T1000 (cell line): ENCODE data around the gene MAP3K5.

Experiments used
- DNase-seq: peaks from one replicate; lab custom pipeline; 2025; ENCODE audit warnings: mixed read lengths; lab: John Stamatoyannopoulos, UW

Gene MAP3K5

DNA sequence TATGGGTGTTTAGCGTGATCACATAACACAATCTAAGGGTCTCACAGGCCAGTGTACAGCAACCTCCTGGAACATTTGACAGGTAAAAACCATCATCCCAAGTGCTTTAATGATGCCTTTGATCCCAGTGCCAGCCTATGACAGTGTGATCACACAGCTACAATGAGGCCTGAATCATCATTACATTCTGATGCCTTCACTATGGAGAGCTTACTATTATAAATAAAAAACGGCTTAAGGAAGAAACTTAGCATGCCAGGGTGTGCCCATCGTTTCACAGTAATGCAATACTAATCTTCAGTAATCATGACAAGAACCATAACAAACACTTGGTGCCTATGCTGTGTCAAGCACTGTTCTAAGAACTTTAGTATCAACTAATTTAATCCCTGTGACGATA is 253.4 kb downstream of the MAP3K5 start:
- no peak for DNase-seq

DNA sequence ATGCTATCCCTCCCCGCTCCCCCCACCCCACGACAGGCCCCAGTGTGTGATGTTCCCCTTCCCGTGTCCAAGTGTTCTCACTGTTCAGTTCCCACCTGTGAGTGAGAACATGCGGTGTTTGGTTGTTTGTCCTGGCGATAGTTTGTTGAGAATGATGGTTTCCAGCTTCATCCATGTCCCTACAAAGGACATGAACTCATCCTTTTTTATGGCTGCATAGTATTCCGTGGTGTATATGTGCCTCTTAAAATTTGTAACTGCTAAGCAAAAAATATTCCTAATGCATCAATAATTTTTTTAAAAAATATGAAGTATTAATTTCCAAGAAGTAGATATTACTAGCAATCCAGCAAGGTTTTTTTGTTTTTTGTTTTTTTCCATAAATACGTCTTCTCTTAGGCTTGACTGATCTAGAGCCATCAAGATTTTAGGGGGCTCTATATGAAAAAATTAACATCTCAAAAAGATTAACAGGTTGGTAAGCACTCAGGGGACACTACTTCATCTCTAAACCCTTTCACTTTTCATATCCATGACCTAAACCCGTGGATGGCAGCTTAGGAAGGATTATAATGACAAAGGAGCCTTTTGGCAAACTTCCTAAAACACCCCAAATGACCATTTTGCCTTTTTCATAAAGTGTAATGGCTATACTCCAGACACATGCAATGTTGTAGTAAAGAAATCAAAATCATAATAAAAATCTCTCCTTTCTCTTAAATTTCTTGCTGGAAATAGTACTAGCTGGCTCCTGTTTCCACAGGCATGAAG is 256.2 kb downstream of the MAP3K5 start:
- no peak for DNase-seq

DNA sequence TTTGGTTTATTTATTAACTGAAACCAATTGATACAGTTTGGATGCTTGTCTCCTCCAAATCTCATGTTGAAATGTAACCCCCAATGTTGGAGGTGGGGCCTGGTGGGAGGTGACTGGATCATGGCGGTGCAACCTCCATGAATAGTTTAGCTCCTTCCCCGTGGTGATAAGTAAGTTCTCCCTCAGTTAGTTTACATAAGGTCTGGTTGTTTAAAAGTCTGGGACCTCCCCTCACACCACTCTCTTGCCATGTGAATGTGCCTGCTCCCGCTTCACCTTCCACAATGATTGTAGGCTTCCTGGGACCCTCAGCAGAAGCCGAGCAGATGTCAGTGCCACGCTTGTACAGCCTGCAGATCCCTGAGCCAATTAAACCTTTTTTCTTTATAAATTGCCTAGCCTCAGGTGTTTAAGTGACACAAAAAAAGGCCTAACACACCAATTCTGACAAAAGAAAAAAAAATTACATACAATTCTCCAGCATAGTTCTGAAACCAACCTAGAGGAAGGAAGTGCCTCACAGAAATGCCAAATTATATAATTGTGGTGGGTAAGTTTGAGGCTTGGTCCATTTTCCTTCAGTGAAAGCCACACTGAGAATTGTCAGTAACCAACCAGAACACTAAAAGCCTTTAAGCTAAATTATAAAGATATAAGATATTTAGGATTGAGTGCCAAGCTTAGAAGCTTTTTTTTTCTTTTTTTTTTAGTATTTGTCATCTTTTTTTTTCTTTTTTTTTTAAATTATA is 257.1 kb downstream of the MAP3K5 start:
- DNase-seq = no peak

DNA sequence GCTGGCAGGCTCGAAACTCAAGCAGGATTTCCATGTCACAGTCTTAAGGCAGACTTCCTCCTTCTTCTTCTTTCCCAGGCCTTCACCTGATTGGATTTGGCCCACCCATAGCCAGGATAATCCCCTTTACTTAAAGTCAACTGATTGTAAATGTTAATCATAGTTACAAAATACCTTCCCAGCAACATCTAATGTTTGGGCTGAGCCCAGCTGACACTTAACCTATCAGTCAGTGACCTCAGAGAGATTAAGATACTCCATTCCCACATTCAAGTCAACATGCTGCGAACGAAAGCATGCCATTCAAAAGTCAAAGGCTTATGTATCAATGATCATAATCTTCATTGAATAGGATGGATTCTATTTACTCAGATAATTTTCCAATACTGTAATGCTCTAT is 258.0 kb downstream of the MAP3K5 start:
- no peak for DNase-seq

DNA sequence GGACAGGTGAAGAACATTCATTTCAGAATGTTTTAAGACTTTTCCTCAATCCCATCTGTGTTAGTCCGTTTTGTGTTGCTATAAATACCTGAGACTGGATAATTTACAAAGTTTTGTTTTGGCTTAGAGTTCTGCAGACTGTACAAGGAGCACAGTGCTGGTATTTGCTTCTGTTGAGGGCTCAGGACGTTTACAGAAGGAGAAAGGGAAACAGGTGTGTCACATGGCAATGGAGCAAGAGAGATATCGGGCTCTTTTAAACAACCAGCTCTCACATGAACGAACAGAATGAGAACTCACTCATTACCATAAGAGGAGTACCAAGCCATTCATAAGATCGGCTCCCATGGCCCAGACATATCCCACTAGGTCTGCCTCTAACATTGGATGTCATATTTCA is 258.8 kb downstream of the MAP3K5 start:
- DNase-seq = no peak

DNA sequence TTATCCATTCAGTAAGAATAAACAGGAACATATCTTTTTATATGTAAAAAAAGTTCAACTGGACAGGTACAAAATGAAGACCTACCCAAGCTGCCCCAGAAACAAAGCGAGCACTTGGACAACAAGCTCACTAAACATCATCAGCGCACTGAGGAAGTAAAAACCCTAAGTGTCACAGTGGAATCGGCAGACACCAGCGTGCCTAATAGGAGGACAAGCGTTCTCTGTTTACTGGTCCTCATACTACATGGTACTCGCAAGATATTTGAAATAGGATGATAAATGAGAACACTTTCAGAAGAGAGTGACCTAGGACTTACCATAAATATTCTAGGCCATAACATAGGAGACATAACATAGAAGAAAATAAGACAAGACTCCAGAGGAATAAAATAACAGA is 260.2 kb downstream of the MAP3K5 start:
- DNase-seq = no peak

DNA sequence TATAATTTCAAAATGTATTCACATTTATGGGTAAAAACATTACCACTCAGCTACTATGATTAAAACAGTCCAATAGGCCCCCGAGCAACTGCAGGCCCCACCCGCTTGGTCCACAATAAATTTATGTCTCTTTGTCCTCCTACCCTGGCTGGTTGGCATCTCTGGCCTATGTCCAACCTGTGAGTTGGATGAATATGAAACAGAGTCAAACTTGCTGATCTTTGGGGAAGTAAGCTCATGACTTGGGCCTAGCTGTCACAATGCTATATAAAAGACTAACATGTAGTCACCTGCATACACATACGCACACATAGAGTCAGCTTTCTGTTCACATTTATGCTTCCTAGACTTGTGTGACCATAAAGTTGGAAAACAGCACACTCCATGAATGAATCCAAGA is 262.6 kb downstream of the MAP3K5 start:
- no peak for DNase-seq

DNA sequence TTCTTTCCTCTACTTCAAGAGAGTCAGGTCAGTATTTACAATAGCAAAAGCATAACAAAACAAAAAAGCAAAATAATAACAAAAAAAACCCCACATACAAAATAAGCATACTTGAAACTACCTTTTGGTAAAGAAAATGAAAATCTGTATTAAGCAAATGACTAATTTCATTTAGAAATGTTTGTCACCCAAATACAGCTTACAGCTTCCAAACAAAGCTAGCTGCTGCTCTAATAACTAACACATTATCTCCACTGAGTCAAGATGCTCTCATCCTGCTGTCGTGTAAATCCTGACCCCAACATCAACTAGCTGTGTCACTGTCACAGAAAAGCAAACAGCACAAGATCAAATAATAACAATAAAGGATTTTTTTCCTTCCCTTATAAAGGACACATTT is 263.8 kb downstream of the MAP3K5 start:
- no peak for DNase-seq

DNA sequence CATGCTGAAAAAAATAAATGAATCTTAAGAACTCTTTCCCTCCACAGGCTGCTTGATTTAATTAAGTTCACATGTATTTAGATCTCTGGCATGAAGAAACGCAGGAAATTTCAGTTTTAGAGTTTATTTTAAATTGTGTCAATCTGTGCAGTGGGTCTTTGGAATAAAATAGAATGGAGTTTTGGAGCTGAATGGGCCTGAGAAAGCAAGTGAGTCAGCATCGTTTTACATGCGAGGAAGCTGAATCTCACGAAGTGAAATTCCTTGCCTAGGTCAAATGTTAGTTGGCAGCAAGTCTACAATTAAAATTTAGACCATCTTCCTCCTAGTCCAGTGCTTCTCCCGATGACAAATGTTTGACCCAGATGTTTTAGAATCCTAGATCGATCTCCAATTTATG is 264.4 kb downstream of the MAP3K5 start:
- DNase-seq = no peak

DNA sequence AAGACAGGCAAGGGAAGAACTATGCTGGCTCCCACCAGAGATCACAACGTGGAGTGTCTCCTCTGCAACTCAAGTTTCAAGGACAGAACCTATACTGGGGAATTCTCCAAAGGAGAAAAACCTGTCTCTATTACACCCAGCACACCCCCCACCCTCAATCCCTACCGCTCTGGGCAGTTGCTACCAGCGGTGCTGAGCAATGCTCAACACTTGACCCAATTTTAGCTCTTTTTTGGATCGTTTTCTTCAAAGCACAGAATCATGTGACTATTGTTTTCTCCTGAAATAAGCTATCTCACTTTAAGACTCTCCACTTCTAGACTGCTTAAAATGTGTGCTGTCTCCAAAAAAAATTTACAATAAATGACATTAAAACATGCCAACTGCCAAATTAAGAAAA is 265.3 kb downstream of the MAP3K5 start:
- no peak for DNase-seq

DNA sequence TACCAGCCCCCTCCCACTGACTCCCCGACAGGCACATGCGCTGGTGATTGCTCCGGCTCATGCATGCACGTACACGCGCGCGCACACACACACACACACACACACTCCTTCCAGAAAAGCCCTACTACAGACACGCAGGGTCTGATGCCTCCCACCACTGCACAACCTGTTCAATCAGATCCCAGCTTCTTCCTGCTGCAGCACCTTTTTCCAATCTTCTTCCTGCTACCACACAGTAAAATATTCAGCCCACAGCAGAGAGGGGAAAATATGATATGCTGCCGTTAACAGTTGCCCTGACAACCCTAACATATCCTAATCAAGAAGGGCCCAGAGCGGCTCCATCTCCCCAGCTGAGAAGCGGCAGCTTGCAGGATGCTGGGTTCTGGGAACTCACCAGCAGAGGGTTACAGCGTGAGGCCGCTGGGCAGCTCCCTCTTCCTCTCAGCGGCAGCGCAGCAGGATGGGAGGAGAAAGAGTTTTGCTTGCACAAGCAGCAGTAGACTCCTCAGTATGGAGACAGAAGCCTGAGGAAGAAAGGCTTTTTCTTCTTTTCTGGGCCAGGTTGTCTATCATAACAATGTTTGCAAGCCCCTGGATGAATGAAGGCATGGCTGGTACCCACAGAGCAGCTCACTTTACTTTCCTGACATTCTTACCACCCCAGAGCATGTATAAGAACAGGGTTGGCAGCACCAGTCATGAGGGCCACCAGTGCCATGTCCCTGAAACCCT is 265.9 kb downstream of the MAP3K5 start:
- no peak for DNase-seq

DNA sequence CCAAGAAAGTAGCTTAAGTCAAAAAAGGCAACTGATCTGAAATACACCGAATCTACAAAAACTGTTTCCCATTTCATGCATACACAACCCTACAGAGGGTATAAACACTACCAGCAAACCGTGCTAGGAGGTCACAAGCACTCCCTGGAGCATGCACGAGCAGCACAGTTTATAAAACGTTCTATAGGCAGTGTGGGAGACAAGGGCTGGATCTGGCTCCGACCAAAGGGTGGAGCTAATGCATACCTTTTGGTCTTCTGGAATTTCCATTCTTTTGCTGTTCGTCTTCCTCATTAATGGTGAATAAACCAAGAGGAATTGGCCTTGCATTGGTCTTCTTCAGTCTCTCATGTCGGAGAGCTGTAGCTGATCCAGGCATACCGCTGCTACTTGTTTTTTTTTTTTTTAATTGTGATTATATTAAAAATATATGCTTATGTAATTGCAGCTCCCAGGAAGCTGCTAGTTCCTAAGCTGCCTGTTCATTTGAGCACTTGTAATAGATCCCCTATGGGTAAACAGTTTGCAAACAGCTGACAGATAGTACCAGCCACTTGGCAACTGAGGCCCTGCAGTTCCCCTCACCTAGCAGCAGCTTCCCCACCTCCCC is 266.6 kb downstream of the MAP3K5 start:
- DNase-seq = no peak

DNA sequence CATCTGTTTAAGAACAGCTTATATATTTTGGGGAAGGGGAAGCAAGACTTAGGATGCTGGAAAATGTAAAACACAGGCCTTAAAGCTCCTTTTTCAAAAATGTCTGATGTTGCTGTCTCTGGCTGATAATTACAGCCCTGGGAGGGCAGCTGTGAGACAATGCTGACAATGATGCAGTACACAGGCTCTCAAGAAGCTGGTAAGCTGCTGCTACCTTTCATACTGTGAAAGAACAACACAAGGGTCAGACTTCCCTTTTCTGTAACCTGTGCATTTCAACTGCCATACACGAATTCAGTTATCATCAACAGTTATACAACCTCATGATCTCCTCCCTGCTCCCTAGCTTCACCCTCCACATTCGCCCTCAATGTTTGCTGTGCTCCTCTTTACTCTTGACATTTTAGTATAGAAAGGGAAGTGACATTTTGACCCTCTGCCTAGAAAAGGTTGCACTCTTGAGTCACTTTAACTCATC is 267.3 kb downstream of the MAP3K5 start:
- DNase-seq = no peak

DNA sequence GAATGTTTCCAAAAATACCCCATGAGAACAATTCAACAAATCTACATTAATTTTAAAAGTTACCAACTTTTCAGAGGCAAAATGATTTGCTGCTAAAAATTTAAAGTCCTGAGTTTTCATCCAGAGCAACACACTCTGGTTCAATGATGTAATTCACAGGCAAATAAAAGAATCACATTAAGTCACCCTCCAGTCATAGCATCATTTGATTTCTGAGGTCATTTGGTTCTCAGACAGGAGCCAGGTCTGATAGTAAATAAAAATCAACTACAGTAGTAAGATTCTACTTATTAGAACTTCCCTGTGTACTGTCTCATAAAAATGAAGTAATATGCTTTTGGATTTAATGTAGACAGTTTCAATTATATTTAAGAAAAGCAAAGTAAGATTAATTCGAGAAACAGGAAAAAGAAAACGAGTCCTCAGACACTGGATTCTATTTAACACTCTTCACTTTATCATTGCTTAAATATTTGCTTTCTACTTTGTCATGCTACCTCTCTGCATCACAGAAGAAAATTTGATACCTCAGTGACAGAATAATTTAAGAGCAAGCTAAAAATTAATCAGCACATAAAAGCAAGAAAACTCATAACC is 267.8 kb downstream of the MAP3K5 start:
- DNase-seq = no peak

DNA sequence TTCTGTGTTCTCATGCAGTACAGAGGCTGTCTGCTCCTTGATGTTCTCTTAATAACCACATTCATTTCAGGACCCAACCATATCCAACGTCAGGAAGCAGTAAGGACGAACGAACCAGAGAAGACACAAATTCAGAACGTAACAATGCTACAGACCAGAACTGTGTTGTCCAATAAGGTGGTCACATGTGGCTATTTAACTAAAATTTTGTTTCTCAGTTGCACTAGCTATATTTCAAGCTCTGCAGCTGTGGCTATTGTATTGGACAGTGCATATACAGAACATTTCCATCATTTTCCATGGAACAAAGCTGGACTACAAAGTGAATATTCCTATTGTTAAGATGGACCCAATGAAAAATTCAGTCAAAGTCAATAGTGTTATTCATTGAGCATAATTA is 269.1 kb downstream of the MAP3K5 start:
- DNase-seq = no peak

DNA sequence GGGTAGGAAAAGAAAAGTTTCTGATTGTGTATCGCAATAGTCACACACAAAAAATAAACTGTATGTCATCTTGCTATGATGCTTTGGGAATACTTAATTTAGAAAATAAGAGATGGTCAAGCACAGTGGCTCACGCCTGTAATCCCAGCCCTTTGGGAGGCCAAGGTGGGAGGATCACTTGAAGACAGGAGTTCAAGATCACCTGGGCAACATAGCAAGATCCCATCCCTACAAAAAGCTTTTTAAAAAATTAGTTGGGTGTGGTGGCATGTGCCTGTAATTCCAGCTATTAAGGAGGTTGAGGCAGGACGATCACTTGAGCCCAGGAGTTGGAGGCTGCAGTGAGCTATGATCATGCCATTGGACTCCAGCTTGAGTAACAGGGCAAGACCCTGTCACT is 269.6 kb downstream of the MAP3K5 start:
- no peak for DNase-seq

DNA sequence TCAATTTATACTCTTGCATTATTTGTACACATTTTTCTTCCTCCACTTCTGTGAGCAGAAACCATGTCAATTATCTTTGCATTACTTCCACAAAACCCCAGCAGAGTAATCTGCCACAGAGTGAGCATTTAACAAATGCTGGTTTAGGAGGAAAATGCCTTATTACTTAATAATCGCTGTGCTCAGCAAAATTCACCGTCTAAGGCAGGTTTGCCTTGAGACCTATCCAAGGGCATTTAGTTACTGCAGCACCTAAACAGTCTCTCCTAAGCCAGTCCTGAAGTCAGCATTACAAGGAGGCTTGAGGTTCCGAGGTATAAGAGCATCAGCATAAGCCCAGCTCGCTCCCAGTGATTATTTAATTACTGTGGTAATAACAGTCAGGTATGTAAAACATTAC is 270.4 kb downstream of the MAP3K5 start:
- DNase-seq = no peak

DNA sequence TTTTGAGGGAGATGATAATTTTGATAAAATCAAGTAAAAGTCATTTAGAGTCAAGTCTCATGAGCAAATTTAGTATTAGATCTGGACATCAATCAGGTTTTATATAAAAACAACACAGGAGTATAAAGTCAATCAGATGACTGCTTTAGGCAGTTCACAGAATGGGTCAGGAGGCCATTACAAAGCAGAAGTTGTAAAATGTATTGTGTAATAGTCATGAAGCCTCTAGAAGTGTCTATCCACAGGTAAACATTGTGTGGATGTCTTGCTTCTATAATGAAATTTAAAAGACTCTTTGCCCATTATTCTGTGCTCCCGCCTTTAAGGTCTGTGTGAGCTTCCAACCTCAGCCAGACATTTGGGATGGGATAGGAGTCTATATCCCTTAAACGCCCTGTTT is 270.9 kb downstream of the MAP3K5 start:
- no peak for DNase-seq

DNA sequence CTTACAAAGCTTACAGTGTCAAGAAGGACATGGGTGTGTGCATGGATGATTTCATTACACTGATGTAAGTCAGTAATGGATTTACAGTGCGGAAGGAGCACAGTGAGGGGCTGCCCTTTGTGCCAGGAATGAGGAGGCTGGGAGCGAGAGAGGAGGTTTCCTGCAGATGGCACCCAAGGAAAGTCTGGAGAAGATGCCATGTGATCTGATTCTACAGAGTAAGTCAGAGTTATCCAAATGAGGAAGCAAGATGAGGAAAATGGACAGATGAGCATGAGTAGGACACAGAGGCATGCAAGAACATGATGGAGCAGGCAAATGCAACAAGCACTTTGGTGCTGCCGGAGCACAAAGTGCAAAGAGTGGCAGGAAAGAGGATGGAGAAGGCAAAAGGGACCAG is 271.8 kb downstream of the MAP3K5 start:
- DNase-seq = no peak

DNA sequence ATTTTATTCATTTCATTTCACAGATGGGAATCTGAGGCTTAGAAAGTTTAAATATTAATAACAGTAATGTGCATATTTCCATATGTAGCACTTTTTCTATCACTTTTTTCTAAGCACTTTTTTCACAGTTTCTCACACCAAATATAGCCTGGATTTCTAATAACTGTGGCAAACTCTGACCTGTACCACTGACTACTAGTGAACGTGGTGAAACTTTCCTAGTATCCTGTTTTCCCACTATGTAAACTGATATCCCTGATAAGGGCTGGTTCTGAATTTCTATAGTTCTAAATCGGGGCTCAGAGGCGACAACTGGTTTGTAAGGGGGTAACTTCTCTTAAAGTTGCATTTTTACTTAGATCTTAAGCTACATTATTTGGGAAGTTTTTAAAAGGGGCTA is 274.7 kb downstream of the MAP3K5 start:
- DNase-seq = no peak

DNA sequence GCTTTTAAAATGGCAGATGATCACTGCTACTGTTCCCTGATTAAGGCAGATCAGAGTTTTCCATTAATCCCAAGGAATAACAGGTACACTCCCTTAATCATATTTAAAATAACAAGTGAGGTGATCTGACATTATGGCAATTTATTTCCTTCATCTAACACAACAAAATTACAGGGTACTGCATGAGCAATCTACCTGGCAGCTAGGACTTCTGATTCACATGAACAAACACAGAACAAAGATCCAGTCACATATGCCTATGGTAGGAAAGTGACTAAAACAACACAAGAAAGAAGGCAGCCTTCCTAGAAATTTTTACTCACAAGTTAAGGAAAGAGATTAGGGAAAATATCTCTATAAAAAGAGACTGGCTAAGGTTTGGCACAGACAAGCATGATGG is 275.3 kb downstream of the MAP3K5 start:
- DNase-seq = no peak

DNA sequence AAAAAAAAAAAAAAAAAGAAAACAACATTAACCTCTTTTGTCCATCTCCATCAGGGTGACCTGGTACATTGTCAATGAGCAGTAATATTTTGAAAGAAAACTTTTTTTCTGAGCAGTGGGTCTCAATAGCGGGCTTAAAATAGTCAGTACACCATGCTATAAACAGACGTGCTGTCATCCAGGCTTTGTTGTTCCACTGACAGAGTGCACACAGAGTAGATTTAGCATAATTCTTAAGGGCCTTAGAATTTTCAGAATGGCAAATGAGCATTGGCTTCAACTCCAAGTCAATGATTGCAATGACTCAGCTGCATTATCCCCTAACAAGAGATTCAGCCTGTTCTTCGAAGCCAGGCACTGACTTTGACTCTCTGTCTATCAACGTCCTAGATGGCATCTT is 277.7 kb downstream of the MAP3K5 start:
- DNase-seq = no peak
